Activated CD4-positive, alpha-beta T cell treated with anti-CD3 and anti-CD28 coated beads for 4 hours (primary cell): Measurements from ENCODE around the gene NTSR1.

Experiments
- DNase-seq, 2 donors: peaks; one replicate each; pipeline ENCODE4 v3.0.0-alpha.2; 2020

The NTSR1 gene

GRCh38 chr20:62726716-62727583 is 18.3 kb downstream of the NTSR1 start:
- no peak for DNase-seq

GRCh38 chr20:62727584-62728027 is 19.0 kb downstream of the NTSR1 start:
- DNase-seq: no peak

DNA sequence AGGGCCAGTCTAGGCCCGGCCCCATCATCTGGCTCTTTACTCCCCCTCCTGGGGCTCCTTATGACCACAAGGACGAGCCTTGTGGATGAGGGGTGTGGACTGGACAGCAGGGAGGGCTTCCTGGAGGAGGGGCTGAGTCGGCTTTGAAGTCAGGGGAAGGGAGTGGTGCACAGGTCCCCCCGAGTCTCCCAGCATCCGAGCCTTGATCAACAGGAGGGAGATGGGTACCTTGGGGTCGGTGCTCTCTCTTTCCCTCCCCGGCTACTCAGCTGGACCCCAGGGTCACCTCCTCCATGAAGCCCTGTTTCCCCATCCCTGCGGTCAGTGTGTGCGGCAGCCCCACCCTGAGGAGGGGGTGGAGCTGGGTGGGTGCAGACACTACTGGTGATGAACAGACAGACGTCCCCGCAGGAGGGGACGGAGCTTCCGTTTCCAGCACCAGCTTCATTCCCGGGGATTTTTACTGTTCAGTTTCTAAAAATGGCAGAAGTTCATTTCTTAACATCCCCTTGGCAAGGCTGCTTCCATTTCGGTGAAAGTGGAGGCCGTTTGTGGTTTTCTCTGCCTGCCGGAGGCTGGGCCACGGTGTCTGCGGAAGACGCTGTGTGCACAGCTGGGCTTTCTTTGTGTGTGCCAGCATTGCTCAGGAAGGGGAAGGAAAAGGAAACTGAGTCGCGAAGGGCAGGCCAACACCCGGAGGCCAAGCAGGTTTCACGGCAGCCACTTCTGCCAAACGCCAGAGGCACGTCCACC is 19.6 kb downstream of the NTSR1 start:
- no peak for DNase-seq

GRCh38 chr20:62728781-62729300 is 20.2 kb downstream of the NTSR1 start:
- DNase-seq: no peak

DNA sequence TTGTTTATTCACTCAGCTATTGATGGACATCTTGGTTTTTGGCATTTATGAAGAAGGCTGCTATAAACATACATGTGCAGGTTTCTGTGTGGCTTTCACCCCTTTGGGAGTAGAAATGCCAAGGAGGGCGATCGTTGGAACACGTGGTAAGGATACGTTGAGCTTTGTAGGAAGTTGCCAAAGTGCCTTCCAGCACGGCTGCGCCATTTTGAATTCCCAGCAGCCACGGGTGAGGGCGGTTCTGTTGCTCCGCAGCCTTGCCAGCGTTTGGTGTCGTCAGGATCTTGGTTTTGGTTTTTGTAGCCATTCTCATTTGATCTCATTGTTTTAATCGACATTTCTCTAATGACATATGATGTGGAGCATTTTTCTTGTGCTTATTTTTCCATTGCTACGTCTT is 21.8 kb downstream of the NTSR1 start:
- no peak for DNase-seq

DNA sequence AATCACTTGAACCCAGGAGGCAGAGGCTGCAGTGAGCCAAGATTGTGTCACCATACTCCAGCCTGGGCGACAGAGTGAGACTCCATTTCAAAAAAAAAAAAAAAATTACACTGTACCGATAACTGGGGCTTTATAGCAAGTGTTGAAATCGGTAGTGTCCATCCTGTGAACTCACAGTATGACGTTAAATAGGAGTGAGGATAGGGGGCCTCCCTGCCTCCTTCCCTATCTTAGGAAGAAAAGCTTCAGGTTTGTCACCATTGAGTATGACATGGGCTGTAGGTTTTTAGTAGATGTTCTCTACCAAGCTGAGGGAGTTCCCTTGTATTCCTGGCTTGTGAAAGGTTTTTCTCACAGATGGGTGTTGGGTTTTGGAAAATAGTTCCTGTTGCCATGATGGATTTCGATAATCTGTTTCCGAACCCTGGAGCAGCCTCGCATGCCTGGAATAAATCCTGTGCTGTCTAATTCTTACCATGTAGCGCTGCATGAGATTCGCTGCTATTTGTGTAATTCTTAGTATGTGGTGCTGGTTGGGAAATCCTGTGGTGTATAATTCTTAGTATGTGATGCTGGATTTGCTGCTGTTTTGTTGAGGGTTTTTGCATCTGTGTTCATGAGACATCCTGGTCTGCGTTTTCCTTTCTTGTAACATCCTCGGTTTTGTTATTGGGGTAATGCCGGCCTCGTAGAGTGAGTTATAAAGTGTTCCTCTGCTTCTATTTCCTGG is 23.6 kb downstream of the NTSR1 start:
- DNase-seq: no peak

- no peak for DNase-seq
Measured at GRCh38 chr20:62732842-62733525, 24.3 kb downstream of the NTSR1 start.

GRCh38 chr20:62733526-62733842 is 24.8 kb downstream of the NTSR1 start:
- no peak for DNase-seq

GRCh38 chr20:62733891-62734290 is 25.3 kb downstream of the NTSR1 start:
- no peak for DNase-seq

- no peak for DNase-seq
Measured at GRCh38 chr20:62734326-62734725, 25.7 kb downstream of the NTSR1 start.

GRCh38 chr20:62734881-62735280 is 26.2 kb downstream of the NTSR1 start:
- no peak for DNase-seq

DNA sequence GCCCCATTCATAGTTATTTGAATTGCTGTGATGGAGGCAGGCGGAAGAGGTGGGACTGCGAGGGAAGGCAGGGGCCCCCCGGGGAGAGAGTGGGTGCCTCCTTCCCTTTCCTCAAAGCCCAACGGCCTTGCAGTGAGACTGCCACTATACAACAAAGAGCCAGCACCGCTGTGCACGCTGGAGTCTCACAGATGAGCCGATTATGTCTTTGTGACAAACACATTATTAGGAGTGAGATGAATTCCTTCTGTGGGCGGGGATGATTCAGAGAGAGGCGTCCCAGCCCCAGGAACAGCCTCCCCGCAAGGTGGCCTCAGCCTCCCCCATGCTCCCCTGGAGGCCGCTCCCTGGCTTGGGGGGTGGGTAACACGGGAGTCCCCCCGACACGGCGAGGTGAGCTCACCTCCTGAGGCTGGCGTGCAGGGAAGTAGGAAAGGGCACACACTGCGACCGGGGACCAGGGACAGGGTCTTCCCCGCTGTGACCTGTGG is 26.7 kb downstream of the NTSR1 start:
- DNase-seq: peak; percentile 38 to 40

DNA sequence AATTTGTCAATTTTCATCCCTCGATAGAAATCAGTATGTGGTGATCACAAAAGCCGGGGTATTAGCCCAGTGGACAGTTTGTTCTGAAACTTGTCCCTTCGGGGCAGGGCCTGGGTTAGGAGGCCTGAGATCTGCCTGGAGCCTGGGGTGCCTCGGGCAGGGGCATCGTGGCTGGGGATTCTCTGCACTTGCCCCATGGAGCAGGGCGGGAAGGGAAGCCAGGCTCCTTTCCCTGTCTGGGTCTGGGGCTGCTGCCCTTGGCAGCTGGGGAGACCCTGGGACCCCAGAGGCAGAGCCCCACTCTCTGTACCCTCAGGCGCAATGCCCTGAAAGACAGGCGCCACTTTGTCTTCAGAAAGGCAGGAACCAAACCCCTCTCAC is 27.4 kb downstream of the NTSR1 start:
- no peak for DNase-seq

- no peak for DNase-seq
Measured at GRCh38 chr20:62736407-62737071, 27.9 kb downstream of the NTSR1 start.

DNA sequence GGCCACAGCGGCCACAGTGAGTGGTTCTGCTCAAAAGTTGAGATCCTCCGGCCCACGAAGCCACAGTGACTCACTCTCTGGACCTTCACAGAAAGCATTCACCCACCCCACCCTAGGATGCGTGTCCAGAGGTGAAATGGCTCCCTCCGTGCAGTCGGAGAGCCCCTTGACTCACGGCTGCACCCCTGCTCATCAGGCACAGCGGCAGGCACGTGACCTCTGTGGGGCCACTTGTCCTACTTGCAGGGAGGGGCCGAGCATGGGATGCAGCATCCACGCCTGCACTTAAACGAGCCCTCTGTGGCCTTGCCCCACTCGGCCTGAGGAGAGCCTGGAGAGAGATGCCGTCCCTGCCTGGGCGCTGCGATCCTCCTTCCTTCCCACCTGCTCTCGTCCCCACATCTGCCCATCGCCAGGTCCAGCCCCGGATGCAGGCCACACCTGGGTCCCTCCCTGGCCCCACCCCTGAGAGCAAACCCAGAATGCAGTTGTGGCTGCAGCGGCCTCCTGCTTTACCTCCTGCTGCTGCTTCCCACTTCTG is 28.7 kb downstream of the NTSR1 start:
- DNase-seq: no peak

GRCh38 chr20:62738025-62738881 is 29.6 kb downstream of the NTSR1 start:
- DNase-seq: no peak

- DNase-seq: no peak
Measured at GRCh38 chr20:62739067-62739466, 30.4 kb downstream of the NTSR1 start.

GRCh38 chr20:62739581-62740285 is 31.1 kb downstream of the NTSR1 start:
- peak; percentile 23 to 44 for DNase-seq

- DNase-seq: peak; percentile 84 to 87
Measured at GRCh38 chr20:62740286-62741141, 31.9 kb downstream of the NTSR1 start.
